Activated T-helper 17 cell treated with anti-CD3 and anti-CD28 coated beads, Interleukin-2, amount 50 U/mL, for 72 hours (primary cell): Measurements from ENCODE around the gene HS3ST4. TPM values are rescaled to one million over a fixed set of nuclear protein-coding genes. Genes with fewer than 3 reads are reported as not detected.
"Not testable (repeated sequence)": the region's sequence is repeated elsewhere in the genome, so short reads cannot be mapped to it uniquely, and the experiment has no call there.

Experiments used
- ATAC-seq: fragments of 150-1000 bp; cut with Tn5 transposase; replicated peaks from 2 replicates; pipeline ENCODE4 v1.10.0; 2021; ENCODE audit warnings: mild to moderate bottlenecking, moderate library complexity
- H3K27ac Mint-ChIP-seq: one replicate; pipeline ENCODE4 v1.8.0; 2022; ENCODE audit warnings: mixed read lengths
- H3K27me3 Mint-ChIP-seq: one replicate; pipeline ENCODE4 v1.8.0; 2022; ENCODE audit warnings: mixed read lengths
- H3K36me3 Mint-ChIP-seq: one replicate; pipeline ENCODE4 v1.8.0; 2022; ENCODE audit warnings: low read depth, mild to moderate bottlenecking, mixed read lengths
- H3K4me1 Mint-ChIP-seq: one replicate; pipeline ENCODE4 v1.8.0; 2022; ENCODE audit warnings: mixed read lengths
- H3K4me3 Mint-ChIP-seq: one replicate; pipeline ENCODE4 v1.8.0; 2022; ENCODE audit warnings: mild to moderate bottlenecking, mixed read lengths
- H3K9me3 Mint-ChIP-seq: one replicate; pipeline ENCODE4 v1.8.0; 2022; ENCODE audit warnings: mixed read lengths
- total RNA-seq, 2 donors: library from RNA; stranded (reverse); gene quantifications; one replicate each; pipeline ENCODE4 v1.2.3, GENCODE V29; 2022

Gene HS3ST4
- total RNA-seq, 2 donors from 2014 or later: not detected

DNA sequence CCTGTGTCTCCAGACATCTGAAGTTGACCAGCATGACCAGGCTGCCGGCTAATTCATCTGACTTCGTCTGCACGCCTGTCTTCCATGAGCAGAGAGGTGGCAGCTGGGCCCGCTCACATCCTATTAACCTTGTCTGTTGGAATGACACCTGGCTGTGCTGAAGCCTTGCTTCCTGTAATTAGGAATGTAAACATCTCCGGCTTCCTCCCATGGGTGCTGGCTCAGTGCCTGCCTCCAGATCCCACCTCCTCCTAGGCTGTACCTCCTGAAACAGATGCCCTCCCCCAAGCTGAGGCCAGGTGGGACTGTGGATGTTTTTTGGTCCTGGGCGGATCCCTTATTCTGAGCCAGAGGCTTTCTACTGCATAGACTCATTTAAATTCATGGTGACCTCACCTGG is 296.3 kb downstream of the HS3ST4 start:
- ATAC-seq: no peak
- peaks cover 9% of the 10 kb centered on the region for H3K27me3 Mint-ChIP-seq
- H3K36me3 Mint-ChIP-seq: no peaks in the 10 kb centered on the region
- H3K4me3 Mint-ChIP-seq: no peak overlapping the region
- H3K27ac Mint-ChIP-seq: no peak overlapping the region
- H3K4me1 Mint-ChIP-seq: no peaks in the 10 kb centered on the region
- H3K9me3 Mint-ChIP-seq: peaks cover 3% of the 10 kb centered on the region

DNA sequence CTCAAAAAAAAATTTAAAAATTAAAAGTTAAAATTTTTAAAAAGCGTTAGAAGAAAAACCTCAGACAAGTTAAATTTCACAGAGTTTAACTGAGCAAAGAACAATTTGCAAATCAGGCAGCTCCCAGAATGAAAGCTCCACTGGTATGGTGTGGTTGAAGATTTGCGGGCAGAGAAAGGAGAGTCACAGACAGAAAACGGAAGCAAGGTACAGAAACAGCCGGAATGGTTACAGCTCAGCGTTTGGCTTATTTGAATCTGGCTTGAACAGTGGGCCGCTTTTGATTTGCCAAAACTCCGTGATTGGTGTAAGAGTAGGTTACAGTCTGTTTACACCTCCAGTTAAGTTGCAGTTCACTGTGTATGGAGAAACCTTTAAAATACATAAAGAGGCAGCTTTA is 297.1 kb downstream of the HS3ST4 start:
- ATAC-seq: no peak

DNA sequence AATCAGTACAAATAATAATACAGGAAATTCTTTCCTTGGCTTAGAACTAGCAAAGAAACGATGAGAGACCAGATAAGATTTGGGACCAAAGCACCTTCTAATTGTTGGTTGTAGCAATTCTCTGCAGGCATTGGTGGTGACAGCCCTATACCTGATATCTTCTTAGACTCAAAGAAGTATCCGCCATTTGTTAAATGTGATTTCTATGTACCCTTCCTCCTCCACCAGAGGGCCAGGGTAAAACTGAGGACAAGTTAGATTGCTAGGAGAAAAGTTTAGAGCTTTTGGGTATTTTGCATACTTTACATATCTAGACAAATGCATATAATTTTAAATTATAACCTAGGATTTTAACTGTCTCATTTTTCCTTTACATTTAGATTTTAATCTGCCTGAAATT is 304.3 kb downstream of the HS3ST4 start:
- Mint-ChIP-seq H3K27me3 (peaks cover 13% of the 10 kb centered on the region), H3K36me3 (no peaks in the 10 kb centered on the region), H3K9me3 (peaks cover 3% of the 10 kb centered on the region), H3K4me1 (no peaks in the 10 kb centered on the region), H3K4me3 (no peak overlapping the region), H3K27ac (no peak overlapping the region)
- ATAC-seq: no peak

More for the DNA sequence above, 297.1 kb downstream of the HS3ST4 start:
- Mint-ChIP-seq H3K9me3 (peaks cover 3% of the 10 kb centered on the region), H3K27me3 (peaks cover 6% of the 10 kb centered on the region), H3K4me1 (no peaks in the 10 kb centered on the region), H3K4me3 (no peak overlapping the region), H3K27ac (no peak overlapping the region), H3K36me3 (no peaks in the 10 kb centered on the region)

DNA sequence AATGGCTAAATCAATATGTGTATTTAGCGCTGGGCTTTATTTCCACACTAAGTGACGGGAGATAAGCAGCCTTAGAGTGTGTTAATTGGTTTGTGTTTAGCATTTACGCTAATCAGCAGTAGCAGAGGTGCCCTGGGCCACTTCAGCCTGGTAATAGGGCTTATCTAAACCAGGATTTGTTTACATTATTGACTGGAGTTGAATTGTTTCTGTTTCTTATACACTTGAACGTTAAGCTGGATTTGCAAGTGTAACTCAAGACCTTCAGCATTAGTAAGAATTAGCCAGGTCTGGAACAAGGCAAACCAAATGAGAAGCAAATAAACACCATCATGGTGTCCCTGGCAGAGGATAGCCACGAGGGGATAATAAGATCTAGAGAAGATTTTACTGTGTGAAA is 313.6 kb downstream of the HS3ST4 start:
- H3K9me3 Mint-ChIP-seq: peaks cover 22% of the 10 kb centered on the region
- peaks cover 20% of the 10 kb centered on the region for H3K27me3 Mint-ChIP-seq
- no peaks in the 10 kb centered on the region for H3K4me1 Mint-ChIP-seq
- no peaks in the 10 kb centered on the region for H3K36me3 Mint-ChIP-seq
- no peak overlapping the region for H3K27ac Mint-ChIP-seq
- H3K4me3 Mint-ChIP-seq: no peak overlapping the region
- no peak for ATAC-seq

DNA sequence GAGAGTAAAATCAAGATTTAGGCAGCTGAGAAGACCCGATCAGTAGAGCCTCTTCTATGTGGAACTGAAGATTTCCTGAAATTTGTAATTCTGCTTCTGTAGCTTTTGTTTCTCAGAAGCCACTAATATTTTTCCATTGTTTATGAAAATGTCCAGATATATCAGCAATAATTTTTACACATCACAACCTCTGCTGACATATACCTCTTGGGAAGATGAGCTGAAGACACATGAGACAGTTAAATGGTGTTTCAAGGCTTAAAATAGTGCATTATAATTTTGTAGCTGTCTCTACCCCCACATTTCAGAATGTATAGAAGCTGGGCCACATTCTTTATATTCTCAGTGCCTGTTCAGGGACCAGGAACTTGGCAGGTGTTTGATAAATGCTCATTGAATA is 320.6 kb downstream of the HS3ST4 start:
- Mint-ChIP-seq H3K36me3 (no peaks in the 10 kb centered on the region), H3K4me1 (no peaks in the 10 kb centered on the region), H3K9me3 (peaks cover 8% of the 10 kb centered on the region), H3K27me3 (no peaks in the 10 kb centered on the region), H3K4me3 (no peak overlapping the region), H3K27ac (no peak overlapping the region)
- no peak for ATAC-seq

DNA sequence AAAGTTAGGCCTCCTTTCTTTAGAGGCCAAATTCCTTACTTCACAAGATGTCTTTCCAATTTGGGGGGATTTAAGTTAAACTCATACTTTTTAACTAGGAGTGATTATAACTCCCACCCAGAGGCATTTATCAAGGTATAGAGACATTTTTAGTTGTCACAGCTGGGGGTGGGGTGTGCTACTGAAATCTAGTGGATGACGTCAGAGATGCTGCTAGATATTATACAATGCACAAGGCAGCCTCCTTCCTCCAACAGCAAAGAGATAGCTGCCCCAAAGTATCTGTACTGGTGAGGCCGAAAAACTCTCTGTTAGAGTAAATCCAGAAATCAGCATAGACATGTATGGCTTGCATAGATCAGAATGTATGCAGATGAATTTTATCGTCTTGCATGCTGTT is 324.0 kb downstream of the HS3ST4 start:
- Mint-ChIP-seq H3K9me3 (peaks cover 11% of the 10 kb centered on the region), H3K4me1 (no peaks in the 10 kb centered on the region), H3K36me3 (no peaks in the 10 kb centered on the region), H3K27me3 (peaks cover 6% of the 10 kb centered on the region), H3K4me3 (no peak overlapping the region), H3K27ac (no peak overlapping the region)
- ATAC-seq: no peak

DNA sequence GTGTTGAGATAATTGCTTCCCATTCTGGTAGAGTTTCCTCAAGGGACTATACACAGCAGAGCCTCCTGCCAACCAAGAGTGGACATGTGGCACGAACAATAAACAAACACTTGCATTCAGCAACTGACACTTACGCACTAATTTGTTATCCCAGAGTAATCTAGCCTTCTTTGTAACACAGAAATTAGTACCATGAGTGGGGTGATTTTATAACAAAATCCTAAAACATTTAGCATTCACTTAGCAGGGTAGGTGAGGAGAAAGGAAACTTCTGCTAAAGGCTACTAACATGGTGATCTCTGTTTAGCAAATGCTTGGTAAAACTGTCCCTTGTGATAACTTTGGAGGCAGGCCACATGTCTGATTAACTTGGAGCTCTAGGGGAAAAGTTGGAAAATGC is 325.2 kb downstream of the HS3ST4 start:
- no peaks in the 10 kb centered on the region for H3K4me1 Mint-ChIP-seq
- peaks cover 6% of the 10 kb centered on the region for H3K27me3 Mint-ChIP-seq
- H3K4me3 Mint-ChIP-seq: no peak overlapping the region
- H3K27ac Mint-ChIP-seq: no peak overlapping the region
- H3K9me3 Mint-ChIP-seq: peaks cover 11% of the 10 kb centered on the region
- no peak for ATAC-seq
- no peaks in the 10 kb centered on the region for H3K36me3 Mint-ChIP-seq

DNA sequence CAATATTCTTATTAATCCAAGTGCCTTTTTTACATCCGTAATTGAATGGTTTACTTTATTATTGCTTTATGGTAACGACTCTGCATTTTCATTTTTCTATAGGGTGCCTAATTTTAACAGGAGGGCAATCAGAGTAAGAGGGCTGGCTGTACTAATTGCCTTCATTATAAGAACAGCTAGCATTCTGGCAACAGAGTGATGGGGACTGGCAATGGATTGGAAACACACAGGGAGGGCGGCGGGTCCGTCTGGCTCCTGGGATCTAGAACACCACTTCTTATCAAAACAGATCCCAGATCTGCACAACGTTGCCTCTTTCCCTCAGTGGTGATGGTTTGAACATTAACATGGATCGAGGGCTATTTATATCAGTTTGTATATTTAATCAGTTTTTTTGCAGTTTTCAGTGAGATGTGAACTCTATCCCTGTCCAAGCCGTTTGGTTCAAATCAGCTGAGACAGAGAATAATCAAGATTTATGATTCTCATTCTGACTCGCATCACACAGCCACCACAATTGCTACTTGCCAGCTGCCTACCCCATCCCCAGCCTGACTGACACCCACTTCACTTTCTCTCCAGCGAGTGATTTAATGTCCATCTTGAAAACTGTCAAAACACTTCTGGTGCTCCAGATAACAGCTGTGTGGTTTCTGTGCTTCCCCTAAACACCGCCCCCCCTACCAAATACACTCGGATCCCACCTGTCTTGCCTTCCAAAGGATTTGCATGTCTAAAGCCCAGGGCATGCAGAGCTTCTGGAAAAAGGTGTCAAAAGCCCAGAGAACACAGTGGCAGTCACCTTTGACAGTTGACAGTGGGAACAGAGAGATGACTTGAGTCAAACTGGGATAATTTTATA is 327.9 kb downstream of the HS3ST4 start:
- no peaks in the 10 kb centered on the region for H3K4me1 Mint-ChIP-seq
- no peak overlapping the region for H3K27ac Mint-ChIP-seq
- ATAC-seq: no peak
- H3K4me3 Mint-ChIP-seq: no peak overlapping the region
- peaks cover 6% of the 10 kb centered on the region for H3K27me3 Mint-ChIP-seq
- H3K36me3 Mint-ChIP-seq: no peaks in the 10 kb centered on the region
- peaks cover 8% of the 10 kb centered on the region for H3K9me3 Mint-ChIP-seq

DNA sequence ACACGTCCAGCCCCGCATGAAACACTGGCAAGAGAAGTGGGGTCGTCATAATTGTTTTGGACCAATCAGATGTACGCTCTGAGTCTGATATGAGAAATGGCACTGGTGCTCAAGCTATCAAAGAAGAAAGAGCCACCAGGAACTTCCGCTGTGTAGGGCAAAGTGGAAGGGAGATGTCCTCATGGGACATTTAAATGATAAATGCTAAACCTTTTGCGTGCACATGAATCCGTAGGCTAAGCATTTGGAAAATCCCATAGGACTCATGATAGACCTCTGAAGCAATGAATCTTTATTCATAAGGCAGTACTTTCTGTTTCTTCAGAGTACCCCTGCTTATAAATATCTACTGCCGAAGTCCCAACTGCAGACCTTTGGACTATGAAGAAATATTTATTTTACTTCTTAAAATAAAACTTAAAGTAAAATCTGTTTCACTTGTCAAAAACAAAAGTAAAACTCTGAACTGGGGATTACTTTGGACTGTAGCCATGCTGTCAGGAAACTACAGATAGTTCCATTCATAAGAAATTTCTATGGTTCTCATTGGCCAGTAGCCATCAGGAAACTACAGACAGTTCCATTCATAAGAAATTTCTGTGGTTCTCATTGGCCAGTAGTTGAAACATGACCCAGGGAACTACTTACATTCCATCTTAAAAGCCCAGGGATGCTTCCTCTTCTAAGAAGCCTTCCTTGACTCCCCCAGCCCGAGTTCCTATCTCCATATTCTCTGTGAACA is 335.1 kb downstream of the HS3ST4 start:
- Mint-ChIP-seq H3K9me3 (peaks cover 3% of the 10 kb centered on the region), H3K36me3 (no peaks in the 10 kb centered on the region), H3K4me1 (no peaks in the 10 kb centered on the region), H3K27ac (no peak overlapping the region), H3K4me3 (no peak overlapping the region), H3K27me3 (peaks cover 12% of the 10 kb centered on the region)
- ATAC-seq: no peak

DNA sequence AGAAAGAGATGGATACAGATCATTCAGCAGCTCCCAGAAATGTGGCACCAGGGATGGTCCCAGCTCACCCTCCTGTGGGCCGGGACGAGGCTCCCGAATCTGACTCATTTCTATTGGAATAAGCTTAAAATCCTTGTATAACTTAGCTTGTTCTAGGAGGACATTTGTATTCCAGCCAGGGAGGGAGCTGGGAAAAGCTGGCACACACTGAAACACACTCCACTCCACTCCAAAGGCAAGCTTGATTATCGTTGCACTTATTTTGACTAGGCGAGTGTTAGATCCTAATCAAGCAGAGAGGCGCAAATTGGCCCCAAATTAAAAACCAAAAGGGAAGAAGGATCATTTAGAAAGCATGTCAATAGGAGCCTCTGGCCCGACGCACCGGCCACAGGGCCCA is 339.5 kb downstream of the HS3ST4 start:
- Mint-ChIP-seq H3K27me3 (peaks cover 12% of the 10 kb centered on the region), H3K4me3 (no peak overlapping the region), H3K4me1 (no peaks in the 10 kb centered on the region), H3K27ac (no peak overlapping the region), H3K36me3 (no peaks in the 10 kb centered on the region), H3K9me3 (peaks cover 3% of the 10 kb centered on the region)
- ATAC-seq: no peak

DNA sequence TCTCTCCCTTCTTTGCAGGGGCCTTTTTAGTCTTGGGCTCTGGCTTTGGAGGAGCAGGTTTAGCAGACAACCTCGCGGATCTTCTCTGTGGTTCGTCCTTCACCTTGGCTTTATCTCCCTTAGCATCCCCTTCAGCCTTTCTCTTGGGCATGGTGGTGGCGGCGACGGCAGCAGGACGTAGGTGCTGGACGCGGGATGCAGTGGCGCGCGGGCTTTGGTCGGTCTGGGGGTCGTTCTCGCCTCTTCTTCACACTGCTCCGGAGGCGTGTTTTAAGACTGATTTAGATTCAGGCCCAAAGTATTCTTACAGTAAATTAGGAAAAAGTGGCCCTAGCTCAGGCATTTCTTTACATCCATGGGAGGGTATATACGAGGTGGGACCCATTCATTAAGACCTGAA is 340.9 kb downstream of the HS3ST4 start:
- H3K9me3 Mint-ChIP-seq, H3K4me3 Mint-ChIP-seq: not testable (repeated sequence)

DNA sequence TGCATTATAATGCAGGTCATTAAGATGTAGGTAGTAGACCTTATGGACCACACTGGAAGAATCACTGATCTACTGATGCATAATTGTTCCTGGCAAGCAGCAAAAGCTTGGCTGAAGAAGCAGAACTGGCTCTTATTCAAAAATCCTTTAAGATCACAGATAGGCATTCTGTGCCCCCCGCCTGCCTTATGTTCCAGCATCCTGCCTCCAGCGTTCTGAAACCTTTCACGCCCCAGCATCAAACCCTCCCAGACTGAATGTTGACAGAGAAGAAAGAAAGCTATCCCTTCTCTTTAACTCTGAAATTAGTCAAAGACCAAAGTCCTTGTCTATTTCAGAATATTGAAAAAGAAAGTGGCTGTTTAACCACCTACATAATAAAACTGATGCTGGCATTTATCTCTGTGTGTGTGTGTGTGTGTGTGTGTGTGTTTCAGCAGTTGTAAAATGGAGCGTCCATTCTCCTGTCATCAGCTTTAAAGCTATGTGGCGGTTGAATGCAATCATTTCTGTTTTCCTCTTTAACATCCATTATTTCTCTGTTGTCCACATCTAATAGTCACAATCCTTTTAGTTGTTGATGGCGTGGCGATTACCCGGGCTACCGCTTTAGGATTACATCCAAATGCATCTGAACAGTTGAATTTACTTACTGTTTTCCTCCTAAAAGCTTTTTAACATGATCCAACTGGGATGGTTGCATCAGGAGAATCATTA is 350.4 kb downstream of the HS3ST4 start:
- Mint-ChIP-seq H3K27me3 (no peaks in the 10 kb centered on the region), H3K27ac (no peak overlapping the region), H3K4me3 (no peak overlapping the region), H3K4me1 (no peaks in the 10 kb centered on the region), H3K9me3 (no peaks in the 10 kb centered on the region), H3K36me3 (no peaks in the 10 kb centered on the region)
- ATAC-seq: no peak

More for the DNA sequence above, 340.9 kb downstream of the HS3ST4 start:
- H3K36me3 Mint-ChIP-seq, ATAC-seq, H3K27me3 Mint-ChIP-seq, H3K27ac Mint-ChIP-seq, H3K4me1 Mint-ChIP-seq: not testable (repeated sequence)

DNA sequence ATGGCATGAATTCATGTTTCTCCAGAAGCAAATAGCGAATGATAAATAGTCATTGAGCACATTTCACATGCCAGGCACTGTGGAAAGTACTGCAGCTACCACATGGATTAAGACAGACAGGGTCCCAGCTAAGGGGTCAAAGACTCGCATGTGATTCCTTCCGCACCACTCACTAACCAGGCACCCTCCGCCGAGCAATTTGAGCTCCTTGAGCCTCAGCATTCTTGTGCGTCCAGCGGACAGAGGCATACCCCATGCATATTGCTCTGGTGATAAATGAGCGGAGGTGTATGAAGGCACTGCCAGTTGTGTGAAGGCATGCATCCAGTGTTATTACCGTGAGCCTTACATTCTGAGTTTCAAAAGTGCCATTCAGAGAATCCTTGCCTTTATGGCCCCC is 358.7 kb downstream of the HS3ST4 start:
- H3K36me3 Mint-ChIP-seq: no peaks in the 10 kb centered on the region
- ATAC-seq: no peak
- peaks cover 5% of the 10 kb centered on the region for H3K9me3 Mint-ChIP-seq

DNA sequence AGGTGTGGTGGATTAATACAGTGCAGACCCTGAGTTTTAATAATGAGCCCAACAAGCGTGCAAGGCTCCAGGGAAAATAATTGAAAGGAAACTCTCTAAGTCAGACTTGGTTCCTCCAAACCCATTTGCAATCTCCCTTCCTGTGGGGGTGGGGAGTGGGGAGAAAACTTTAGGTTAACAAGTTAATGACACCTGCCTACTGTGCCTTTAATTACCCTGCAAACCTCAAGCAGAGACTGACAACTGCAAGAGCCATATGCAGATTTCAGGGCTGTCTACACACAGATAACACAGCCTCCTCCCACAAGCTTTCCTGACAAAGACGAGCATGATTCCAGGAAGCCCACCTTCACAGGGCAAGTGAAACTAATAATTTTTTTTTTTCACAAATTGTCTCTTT is 359.3 kb downstream of the HS3ST4 start:
- H3K9me3 Mint-ChIP-seq: peaks cover 5% of the 10 kb centered on the region
- H3K4me3 Mint-ChIP-seq: no peak overlapping the region
- no peaks in the 10 kb centered on the region for H3K36me3 Mint-ChIP-seq
- no peak for ATAC-seq
- H3K27me3 Mint-ChIP-seq: peaks cover 13% of the 10 kb centered on the region
- H3K27ac Mint-ChIP-seq: no peak overlapping the region
- H3K4me1 Mint-ChIP-seq: no peaks in the 10 kb centered on the region

More for the DNA sequence above, 358.7 kb downstream of the HS3ST4 start:
- H3K27ac Mint-ChIP-seq: no peak overlapping the region
- H3K27me3 Mint-ChIP-seq: peaks cover 13% of the 10 kb centered on the region
- no peak overlapping the region for H3K4me3 Mint-ChIP-seq
- no peaks in the 10 kb centered on the region for H3K4me1 Mint-ChIP-seq
